ENCODE measurements around the gene MAP1LC3B2. TPM values are rescaled to one million over a fixed set of nuclear protein-coding genes. Genes with fewer than 3 reads are reported as not detected.
"Not testable (repeated sequence)": the region's sequence is repeated elsewhere in the genome, so short reads cannot be mapped to it uniquely, and the experiment has no call there.

Gene MAP1LC3B2
- polyA plus RNA-seq, 5 donors, result 2.5 to 8.1 (median 4.2) TPM

- no peak for DNase-seq
Measured at GRCh38 chr12:116558280-116559161, 660 bp upstream of the MAP1LC3B2 start.

DNA sequence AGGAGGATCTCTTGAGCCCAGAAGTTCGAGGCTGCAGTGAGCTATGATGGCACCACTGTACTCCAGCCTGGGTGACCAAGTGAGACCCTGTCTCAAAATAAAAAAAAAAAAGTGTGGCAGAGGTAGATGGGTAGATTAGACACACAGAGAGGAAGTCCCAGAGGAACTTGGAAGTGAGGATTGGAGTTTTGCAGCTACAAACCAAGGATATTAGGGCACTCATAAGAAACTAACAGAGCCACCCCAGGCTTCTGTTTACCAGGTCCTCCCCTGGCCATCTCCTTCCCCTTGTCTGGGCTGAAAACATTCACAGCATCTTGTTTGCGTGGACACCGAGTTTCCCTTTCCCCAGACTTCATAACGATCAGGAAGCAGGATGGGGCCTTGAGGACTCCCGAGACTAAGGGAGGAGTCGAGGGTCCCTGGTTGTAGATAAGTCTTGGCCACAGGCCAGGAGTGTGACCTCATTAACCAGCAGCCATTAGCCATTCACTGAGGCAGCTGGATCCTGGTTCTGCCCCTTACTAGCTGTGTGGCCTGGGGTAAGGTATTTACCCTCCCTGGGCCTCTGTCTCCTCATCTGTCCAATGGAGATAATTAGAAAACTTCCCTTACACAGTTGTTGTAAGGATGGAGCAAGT lies 2.1 kb downstream of the MAP1LC3B2 start:
- no peak for DNase-seq

- DNase-seq, result no peak
Measured at GRCh38 chr12:116562090-116562489, 2.9 kb downstream of the MAP1LC3B2 start.

- DNase-seq, result no peak
Measured at GRCh38 chr12:116563262-116563661, 4.1 kb downstream of the MAP1LC3B2 start.

DNA sequence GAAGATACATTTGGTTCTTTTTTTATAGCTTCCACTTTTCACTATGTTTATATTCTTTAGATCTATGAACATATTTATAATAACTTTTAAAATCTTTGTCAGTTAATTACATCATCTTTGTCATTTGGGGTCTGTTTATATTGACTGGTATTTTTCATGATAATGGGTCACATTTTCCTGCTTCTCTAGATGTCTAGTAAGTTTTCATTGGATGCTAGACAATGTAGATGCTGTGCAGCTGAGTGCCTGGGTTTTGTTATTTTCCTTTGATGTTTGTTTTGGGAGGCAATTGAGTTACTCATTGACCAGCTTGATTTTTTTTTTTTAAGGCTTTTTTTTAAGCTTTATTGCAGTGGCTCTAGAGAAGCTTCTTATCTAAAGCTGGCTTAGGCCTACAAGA lies 4.9 kb downstream of the MAP1LC3B2 start:
- DNase-seq, result no peak

DNA sequence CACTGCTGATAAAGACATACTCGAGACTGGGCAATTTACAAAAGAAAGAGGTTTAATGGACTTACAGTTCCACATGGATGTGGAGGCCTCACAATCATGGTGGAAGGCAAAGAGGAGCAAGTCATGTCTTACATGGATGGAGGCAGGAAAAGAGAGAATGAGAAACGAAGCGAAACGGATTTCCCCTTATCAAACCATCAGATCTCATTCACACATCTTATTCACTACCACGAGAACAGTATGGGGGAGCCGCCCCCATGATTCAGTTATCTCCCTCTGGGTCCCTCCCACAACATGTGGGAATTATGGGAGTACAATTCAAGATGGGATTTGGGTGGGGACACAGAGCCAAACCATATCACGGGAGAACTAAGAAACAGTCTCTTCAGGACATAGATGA lies 6.0 kb downstream of the MAP1LC3B2 start:
- DNase-seq, result not testable (repeated sequence)

GRCh38 chr12:116565963-116566362 lies 6.8 kb downstream of the MAP1LC3B2 start:
- no peak for DNase-seq

DNA sequence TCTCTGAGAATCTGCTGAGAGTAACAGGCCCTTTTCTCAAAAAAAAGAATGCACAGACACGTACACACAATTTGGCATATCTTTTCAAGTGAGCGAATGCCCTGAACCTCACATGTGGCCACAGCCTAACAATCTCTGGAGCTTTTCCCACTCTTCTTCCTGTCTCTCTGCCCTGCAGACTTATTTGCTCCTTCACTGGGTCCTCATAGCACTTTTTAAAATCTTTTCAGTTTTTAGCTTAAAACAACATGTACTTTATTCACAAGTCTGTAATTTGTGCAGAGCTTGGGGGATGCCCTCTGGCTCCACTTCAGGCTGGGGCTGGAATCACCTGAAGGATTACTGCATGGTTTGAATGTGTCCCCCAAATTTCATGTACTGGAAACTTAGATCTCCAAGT lies 9.0 kb downstream of the MAP1LC3B2 start:
- DNase-seq, result no peak

- no peak for DNase-seq
Measured at GRCh38 chr12:116571089-116571488, 11.9 kb downstream of the MAP1LC3B2 start.

DNA sequence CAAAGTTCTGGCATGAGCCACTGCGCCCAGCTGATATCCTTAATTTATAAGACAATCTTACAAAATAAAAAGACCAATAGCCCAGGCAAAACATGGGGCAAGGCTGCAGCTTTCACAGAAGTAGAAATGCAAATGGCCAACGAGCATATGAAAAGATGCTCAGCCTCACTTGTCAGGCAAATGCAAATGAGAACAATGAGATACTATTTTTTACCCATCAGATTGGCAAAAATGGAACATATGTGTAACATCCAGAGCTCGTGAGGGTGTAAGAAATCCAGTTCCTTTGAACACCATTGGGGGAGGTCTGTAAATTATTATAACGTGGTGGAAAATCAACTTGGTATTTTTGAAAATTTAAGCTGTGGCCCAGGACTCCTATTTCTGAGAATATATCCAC lies 14.6 kb downstream of the MAP1LC3B2 start:
- DNase-seq, result no peak

DNA sequence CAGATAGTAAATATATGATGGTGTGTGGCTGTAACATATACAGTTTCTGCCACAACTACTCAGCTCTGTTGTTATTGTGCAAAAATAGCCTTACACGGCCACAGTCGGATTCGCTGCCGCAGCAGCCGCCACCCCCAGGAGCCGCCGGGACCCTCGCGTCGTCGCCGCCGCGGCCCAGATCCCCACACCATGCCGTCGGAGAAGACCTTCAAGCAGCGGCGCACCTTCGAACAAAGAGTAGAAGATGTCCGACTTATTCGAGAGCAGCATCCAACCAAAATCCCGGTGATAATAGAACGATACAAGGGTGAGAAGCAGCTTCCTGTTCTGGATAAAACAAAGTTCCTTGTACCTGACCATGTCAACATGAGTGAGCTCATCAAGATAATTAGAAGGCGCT lies 16.6 kb downstream of the MAP1LC3B2 start:
- not testable (repeated sequence) for DNase-seq

DNA sequence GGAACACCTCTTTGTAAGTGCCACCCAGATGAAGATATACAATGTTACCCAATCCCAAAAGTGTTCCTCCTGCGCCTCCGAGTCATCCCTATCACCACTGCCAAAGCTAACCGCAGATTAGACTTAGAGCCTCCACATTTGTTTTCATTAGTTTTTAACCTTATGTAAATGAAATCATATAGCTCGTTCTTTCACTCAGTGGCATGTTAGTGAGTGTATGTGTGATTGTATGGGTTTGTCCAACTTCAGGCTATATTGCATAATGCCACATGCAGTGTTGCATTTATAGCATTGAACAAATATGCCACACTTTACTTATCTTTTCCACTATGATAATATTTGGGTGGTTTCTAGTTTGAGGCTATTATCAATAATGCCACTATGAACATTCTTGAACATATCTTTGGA lies 18.0 kb downstream of the MAP1LC3B2 start:
- no peak for DNase-seq

DNA sequence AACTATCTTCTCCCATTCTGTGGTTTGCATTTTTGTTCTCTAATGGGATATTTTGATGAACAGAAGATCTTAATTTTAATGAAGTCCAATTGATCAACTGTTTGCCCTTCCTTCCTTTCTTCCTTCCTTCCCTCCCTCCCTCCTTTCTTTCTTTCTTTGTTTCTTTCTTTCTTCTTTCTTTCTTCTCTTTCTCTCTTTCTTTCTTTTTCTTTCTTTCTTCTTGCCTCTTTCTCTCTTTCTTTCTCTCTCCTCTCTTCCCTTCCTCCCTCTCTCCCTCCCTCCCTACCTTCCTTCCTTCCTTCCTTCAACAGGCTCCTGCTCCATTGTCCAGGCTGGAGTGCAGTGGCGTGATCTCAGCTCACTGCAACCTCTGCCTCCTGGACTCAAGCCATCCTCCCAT lies 18.9 kb downstream of the MAP1LC3B2 start:
- no peak for DNase-seq

- no peak for DNase-seq
Measured at GRCh38 chr12:116582610-116583009, 23.4 kb downstream of the MAP1LC3B2 start.

GRCh38 chr12:116583129-116583694 lies 24.0 kb downstream of the MAP1LC3B2 start:
- no peak for DNase-seq

DNA sequence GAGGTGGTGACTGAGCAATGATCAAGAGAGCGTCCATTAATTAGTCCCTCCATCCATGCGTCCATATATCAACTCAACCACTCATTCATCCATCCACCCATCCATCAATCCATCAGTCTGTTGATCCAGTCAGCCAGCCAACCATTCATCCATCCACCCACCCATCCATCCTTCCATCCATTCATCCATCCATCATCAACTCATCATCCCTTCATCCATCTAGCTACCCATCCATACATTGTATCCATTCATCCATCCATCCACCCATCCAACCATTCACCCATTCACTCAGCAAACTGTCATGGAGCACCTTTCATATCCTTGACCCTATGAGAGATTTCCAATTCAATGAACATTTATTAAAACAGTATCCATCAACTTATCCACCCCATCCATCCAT lies 28.1 kb downstream of the MAP1LC3B2 start:
- no peak for DNase-seq

DNA sequence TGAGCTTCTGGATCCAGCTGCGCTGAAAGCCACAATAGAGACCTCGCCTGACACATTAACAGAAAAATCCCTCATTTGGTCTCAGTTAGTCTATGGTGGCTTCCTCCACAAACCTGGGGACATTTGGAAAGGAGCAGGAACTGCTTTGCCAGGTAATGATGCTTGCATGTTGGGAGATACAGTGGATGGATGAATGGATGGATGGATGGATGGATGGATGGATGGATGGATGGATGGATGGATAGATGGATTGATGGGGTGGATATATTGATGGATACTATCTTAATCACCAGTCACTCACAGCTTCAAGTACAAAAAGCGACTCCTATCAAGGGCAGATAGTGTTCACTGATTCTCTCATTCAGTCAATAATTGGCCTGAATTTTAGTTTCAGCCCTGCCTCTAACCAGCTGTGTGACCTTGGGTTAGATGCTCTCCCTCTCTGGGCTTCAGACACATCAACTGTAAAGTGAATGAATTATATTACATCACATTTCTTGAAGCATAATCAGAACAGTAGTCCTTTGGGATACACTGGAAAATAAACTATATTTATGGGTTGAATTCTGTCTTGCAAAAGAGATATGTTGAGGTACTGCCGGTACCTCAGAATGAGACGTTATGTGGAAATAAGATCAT lies 29.3 kb downstream of the MAP1LC3B2 start:
- DNase-seq, result no peak

DNA sequence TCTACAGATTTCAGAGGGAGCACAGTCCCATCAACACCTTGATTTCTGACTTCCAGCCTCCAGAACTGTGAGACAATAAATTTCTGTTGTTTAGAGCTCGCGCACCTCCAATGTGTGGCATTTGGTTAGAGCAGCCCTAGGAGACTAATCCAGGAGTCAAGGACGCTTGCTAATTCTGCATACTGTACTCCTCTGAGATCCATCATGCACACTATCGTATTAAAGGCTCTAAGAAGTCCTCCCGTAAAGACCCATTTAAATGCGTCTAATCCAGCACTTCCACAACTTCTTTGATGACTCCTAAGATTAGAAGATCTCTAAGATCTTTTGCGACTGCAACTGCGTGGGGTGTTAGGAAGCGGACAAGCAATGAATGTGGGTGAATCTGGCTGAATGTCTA lies 30.4 kb downstream of the MAP1LC3B2 start:
- DNase-seq, result no peak

DNA sequence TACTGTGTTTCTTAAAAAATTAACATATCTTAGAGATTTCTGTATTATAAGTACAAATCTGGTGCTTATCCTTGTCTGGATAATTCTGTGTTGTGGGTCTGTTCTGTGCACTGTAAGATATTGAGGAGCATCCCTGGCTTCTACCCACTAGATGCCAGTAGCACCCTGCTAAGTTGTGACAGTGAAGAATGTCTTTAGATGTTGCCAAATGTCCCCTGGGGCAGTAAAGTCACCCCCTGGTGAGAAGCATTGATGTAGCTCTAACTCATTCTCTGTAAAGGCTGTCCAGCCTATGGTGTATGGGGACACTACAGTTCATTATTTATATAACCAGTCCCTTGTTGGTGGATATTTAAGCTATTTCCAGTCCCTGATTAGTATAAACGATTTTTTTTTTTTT lies 31.4 kb downstream of the MAP1LC3B2 start:
- DNase-seq, result no peak

DNA sequence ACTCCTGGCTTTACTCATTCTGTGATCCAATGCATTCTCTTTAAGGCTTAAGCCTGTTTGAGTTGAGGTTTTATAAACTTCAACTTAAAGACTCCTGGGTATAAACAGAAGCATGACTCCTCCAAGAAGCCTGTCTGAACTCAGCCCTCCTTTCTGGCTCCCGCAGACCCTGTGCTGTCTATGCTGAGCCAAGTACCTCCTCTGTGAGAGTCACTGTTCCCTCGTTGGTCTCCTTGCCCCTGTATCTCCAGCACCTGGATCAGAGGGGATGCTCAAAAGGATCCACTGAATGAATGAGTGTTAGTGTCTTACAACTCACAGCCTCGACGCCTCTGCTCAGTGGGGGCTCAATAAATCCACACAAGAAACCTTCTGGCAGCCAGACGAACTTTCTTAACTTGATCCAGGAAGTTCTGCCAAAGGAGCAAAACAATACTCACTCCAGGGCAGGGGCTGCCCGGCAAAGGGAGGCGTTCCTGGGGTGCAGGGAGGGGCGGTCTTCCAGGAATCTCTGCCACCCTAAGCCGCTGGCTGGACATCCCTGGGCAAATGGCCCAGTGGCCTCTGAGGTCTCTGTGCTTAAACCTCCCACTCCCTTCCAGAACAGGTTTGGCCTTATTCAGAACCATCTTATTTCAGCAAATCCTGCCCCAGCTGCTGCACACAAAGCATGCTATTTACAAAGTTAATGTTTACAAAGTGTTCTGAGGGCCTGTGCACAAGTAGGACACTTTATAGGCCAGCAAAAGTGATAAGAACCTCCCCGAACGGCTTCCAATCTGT lies 32.9 kb downstream of the MAP1LC3B2 start:
- no peak for DNase-seq

DNA sequence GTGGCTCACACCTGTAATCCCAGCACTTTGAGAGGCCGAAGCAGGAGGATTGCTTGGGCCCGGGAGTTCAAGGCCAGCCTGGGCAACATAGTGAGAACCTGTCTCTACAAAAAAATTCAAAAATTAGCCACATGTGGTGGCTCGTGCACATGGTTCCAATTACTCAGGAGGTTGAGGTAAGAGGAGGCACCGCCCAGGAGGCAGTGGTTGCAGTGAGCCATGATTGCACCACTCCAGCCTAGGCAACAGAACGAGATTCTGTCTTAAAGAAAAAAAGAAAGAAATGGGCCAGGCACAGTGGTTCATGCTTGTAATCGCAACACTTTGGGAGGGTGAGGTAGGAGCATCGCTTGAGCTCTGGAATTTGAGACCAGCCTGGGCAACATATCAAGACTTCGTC lies 33.5 kb downstream of the MAP1LC3B2 start:
- no peak for DNase-seq
